ENCODE results near the gene FNBP1L. TPM values are rescaled to one million over a fixed set of nuclear protein-coding genes. Genes with fewer than 3 reads are reported as not detected.

The FNBP1L gene
- total RNA-seq (2022; extraction: Qiagen RNA extraction; ENCODE audit: low read depth), result 11.5 to 20.5 TPM (median 15.6 TPM) in 5 replicates

DNA sequence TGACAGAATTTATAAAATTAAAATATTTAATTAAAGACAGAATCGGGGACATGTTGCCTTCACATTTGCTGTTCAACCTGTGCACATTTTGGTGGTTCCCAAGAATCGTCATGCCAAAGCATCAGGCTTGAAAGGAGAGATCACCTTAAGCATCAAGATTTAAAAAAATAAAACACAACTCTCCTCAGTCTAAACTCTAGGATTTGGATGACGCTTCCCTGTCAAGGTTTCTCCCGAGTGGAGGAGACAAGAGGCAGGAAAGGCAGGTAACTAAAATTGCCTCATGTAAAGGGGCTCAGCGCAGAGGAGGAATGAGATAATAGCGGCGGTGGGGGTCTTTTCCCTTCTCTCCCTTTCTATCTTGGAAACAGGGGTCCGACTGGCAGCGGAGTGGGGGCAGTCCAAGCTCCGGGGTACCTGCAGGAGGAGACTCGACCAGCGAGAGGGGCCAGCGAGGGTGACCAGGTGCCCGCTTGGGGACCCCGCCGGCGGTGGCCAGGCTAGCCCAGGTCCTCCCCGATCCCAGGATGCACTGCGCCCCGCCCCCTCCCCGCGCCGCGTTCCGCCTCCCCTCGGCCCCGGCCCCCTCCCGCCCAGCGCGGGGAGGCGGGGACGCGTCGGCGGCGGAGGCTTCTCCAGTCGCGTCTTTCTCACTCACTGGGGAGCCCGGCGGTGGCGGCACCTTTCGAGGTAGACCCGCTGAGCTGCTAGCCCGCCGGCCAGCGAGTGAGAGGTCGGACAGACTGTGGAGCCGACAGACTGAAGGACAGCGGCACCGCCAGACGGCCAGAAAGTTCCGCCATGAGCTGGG, at the start of gene FNBP1L:
Gene FNBP1L, plus strand, starts transcription at position 638 of the 811 bp plus-strand sequence. Its CDS starts 164 bp downstream, at position 802.

Other genes with a start within 250 kb of the FNBP1L start
- 30.2 to 35.3 TPM (median 34.2 TPM) in 5 replicates for gene DR1, start 102.2 kb upstream of the FNBP1L start, total RNA-seq (2022; extraction: Qiagen RNA extraction; ENCODE audit: low read depth)
- gene BCAR3, start 233.7 kb downstream of the FNBP1L start, total RNA-seq (2022; extraction: Qiagen RNA extraction; ENCODE audit: low read depth), result 52.1 to 69.6 TPM (median 56.1 TPM) in 5 replicates